NCI-H1436 (cell line): Measurements from ENCODE around the gene GRM8.
"Not testable (repeated sequence)": the region's sequence is repeated elsewhere in the genome, so short reads cannot be mapped to it uniquely, and the experiment has no call there.

ENCODE experiments used
- DNase-seq: peaks from one replicate; lab custom pipeline; 2025; lab: John Stamatoyannopoulos, UW

The GRM8 gene

DNA sequence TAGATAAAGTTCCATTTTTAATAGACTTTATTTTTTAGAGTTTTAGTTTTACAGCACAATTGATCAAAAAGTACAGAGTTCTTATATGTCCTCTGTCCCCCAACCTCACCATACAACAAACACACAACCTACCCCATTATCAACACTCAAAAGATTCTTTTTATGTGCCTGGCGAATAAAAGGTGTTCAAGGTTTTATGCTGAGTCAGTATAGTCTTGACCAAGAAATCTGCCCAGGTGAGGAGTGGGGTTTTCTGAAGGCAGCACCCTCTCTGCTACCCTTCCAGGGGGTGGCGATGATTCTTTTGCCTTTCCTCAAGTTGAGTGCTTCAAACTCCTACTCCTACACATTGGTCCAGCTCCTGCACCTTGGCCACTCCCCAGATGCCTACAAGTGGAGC lies 222.9 kb downstream of the GRM8 start:
- DNase-seq: no peak

DNA sequence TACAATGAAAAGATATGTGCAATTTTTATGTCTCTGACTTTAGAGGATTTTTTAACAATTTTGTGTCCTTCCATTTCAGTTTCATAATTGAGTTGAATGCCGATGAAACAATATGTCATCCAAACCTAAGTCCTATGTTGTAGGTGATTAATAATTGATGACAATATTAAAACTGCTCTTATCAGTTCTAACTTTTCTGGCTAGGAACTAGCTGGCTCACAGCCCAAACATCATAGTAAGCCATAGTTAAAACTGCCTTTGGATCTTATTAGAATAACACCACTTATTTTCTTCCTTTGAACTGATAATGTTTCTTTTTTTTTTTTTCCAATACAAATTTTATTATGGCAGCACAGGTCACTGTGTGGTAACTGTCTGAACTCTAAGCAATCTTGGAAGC lies 230.9 kb downstream of the GRM8 start:
- no peak for DNase-seq

DNA sequence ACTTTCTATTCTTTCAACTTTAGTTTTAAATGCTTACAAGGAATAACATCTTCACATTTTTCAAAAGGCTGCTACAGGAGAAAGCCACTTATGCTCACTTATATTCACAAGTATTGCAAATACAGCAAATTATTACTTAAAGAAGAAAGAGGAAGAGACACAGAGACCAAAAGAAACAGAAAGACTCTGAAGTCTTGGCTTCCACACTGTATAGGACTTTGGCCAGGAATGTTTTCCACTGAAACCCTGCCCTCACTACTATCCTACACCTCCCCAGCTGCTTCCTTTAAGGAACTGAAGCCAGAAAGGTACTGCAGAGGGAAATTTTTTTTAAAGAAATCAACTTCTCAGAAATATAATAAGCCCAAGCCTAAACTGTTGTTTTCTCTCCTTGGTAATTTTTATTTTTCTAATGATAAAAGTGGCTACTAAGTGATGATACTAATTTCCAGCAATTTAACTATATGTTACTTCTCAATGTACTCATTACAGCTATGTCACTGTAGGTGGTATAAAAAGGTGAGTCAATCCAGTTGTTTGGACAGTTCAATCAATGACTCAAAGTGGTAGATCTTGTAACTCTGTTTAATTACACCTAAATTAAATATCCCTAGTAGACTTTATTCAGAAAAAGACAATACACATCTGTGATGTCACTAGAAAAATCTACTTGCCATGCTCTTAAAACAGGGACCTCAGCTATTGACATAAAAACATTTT lies 231.6 kb downstream of the GRM8 start:
- no peak for DNase-seq

DNA sequence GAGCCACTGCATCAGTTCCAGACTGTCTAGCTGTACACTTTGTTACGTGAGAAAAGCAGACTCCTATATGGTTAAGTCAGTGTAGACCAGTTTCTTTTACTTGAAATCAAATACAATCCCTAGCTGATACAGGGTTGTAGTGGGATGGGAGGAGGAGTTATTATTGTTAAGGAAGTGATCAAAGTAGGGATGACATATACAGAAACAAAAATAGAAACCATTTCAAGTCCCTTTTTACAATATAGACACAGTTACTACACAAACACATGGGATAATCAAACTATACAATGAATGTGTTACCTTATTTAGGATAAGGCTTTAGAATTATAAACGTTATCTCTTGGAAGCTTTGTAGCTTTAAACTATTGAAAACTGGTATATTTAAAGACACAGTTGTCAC lies 233.9 kb downstream of the GRM8 start:
- DNase-seq: no peak

DNA sequence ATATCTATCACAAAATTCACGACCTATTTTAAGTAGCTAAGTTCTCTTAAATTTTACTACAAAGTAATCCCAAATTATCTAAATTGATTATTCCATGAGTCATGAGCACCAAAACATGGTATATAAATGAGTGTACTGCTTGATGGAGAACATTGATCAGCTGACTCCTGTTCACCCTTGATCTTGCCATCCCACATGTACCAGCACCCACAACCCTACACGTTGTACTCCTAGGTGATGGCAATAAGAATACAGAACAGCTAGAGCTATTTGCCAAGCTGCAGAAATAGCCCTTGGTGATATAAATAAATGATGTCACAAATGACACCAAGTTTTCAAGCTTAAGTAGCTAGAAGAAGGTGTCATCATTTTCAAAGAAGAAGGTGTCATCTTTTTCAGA lies 235.5 kb downstream of the GRM8 start:
- no peak for DNase-seq

DNA sequence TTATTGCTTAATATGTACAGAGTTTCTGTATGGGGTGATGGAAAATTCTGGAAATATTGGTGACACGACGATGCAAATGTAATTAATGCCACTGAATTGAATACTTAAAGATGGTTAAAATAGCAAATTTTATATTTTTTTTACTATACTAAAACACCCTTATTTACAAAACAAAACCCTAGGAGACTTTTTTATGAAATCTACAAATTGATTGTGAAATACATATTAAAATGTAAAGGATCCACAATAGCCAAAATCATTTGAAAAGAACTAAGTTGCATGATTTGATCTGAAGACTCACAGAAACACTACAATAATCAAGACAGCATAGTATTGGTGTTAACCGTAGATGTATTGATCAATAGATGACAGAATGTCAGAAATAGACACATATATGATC lies 252.0 kb downstream of the GRM8 start:
- DNase-seq: no peak

DNA sequence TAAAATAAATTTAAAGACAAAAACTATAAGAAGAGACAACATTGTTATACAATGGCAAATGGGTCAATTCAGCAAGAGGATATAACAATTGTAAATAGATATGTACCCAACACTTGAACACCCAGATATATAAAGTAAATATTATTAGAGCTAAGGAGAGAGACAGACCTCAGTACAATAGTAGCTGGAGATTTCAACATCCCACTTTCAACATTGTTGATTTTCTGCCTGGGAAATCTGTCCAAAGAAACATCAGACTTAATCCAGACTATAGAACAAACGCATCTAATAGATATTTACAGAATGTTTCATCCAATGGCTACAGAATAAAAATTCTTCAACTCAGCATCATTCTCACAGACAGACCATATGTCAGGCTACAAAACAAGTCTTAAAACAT lies 256.1 kb downstream of the GRM8 start:
- DNase-seq: no peak

DNA sequence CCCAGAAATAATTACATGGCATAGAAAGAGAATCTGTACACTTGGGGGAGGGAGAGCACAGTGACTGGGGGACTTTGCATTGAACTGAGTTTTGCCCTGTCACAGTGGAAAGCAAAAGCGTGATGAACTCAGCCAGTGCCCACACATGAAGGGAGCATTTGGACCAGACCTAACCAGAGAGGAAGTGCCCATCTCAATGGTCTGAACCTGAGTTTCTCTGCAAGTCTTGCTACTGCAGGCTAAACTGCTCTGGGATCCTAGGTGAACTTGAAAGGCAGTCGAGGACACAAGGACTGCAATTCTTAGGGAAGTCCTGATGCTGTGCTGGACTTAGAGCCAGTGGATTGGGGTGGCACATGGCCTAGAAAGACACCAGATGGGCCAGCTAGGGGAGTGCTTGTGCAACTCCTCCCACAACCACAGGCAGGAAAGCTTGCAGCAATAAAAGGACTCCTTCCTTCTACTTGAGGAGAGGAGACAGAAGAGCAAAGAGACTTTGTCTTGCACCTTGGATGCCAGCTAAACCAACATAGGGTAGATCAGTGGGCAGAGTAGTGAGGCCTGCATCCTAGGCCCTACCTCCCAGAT lies 259.0 kb downstream of the GRM8 start:
- no peak for DNase-seq

DNA sequence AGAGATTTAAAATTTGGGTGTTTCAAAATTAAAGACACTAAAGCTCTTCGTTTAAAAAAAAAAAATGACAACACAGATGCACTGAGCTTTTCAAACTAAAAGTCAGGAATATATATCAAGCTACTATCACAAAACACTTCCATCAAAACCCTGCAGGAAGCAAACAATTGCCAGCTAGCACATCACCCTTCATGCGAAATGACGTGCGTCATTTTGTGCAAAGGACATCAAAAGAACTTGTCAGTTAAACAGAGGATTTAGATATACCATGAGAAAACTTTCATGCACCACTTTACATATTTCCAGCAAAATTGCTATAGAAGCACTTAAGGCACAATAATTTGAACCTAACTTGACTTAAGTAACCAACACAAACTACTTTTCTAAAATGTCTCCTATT lies 264.7 kb downstream of the GRM8 start:
- DNase-seq: no peak

DNA sequence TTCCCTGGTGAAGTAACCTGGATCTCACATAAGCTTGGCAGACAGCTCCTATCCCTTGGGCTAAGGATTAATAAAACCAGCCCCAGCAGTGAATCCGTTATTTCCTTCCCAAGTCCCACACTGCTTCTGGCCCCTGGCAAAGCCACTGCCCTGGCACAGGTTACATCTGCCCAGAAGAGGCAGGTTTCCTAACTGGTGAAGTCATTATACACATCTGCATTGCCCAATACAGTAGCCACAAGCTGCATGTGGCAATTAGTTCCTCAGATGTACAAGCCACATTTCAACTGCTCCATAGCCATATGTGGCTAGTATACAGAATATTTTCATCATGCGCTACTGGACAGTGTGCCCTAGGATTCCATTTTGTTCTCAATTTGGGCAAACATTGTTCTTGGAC lies 273.0 kb downstream of the GRM8 start:
- no peak for DNase-seq

DNA sequence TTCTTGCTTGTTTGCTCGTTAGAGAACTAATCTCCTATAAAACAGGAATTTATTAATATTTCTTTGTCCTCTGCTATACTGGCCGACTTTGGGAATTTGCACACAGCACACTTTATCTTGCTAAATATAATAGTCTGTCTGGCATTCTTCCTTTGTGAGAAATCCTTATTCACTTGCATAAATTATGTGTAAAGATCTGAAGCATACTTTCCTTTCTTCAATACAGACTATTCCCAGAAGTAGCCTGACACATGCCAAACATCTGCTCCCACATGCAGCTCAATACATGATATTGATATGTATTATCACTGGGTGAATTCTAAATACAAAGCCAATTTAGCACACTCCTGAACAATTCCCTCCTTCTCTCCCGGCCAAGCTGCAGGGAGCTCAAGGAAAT lies 273.9 kb downstream of the GRM8 start:
- DNase-seq: no peak

DNA sequence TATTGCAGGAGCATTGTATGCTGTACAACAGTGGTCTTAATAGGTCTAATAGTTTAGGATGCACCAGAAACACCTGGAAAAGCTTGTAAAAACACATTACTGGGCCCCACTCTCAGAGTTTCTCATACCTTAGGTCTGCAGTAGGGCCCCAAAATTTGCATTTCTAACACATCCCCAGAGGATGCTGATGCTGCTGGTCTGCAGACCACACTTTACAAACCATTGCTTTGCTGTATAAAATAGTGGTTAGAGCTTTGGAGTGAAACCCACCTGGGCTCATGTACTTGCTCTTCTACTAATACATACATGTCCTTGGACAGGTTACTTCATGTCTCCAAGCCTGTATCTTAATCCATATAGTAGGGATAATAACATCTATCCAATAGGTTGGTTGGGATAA lies 279.7 kb downstream of the GRM8 start:
- no peak for DNase-seq

DNA sequence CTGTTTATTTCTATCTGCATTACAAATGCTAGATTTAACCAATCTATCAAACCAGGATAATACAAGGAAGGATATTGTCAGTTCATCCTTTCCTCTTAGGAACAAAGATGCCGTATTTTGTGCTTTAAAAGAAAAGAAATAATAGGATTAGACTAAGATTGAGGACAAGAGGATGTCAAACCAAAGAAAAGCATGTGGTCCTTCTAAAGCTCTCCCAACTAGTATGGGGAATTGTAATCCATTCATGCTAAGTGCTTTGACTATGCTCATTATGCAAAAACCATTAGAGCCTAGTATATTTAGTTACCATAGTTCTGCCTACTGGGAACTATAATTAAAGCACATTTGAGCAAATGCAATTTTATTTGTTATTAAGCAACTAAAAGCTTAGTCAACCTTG lies 280.2 kb downstream of the GRM8 start:
- no peak for DNase-seq

DNA sequence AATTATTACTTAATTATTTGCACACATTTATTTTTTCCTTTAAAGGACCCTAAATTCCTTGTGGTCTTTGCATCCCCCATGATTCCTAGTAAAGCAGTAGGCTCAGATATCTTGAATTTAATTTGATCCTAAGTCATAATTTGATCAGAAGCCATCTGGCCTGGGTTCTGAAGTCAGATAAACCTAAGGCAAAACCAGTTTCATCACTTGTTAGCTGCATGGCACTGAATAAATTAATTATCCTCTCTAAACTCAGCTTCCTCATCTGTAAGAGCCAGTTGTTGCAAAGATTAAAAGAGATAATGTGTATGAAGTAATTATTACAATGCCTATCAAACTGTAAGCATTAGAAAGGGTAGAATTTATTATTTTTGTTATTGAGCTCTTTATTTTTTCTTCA lies 293.1 kb downstream of the GRM8 start:
- no peak for DNase-seq

DNA sequence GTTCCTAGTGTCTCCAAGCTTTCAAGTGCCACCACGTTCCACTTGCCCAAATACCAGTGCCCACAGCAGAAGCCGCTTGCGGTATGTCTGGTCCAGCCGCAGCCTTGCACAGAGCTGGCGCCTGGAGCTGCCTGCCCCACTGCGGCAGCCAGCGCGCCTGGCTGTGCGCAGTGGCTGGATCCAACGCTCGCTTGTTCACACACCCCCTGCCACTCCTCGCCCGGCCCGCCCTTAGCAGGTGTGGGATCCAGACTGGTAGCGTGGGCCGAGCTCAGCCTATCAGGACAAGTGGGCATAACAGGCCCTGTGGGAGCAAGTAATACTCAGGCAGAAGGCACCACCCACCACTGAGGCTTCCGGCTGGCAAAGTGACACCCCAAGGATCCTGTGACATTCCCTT lies 294.4 kb downstream of the GRM8 start:
- DNase-seq: no peak

DNA sequence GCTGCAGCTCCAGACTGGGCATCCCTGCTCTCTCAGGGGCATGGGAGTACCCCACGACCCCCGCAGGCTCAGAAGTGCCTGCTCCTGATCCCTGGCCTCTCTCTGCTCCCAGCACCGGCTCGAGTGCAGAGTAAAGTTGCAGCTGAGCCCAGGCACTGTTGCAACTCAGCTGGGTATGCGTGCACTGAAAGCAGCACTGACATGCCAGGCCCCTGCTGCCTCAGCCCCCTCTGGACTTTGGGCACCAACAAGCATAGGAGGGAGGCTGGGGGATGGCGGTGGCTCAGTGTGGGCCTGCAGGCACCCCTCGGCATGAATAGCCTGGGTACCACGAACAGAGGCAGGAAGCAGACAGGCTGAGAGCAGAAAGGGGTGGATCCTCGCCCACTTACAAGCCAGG lies 295.3 kb downstream of the GRM8 start:
- no peak for DNase-seq

DNA sequence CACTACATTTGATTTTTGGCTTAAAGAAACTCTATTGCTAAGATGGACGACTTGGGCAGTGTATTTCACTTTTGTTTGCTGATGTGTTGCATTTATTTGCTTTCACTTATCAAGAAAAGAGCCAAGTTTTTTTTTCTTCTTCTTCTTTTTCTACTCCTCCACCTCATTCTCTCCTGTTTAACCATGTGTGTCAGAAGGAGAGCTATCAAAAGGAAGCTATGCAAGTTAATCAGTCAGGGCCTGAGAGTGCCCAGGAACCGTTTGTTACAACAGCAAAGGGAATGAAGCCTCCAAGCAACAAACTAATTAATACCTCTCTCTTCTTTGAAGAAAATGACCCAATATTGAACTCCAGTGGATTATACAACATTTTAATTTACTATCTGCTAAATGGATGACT lies 299.3 kb downstream of the GRM8 start:
- DNase-seq: no peak

DNA sequence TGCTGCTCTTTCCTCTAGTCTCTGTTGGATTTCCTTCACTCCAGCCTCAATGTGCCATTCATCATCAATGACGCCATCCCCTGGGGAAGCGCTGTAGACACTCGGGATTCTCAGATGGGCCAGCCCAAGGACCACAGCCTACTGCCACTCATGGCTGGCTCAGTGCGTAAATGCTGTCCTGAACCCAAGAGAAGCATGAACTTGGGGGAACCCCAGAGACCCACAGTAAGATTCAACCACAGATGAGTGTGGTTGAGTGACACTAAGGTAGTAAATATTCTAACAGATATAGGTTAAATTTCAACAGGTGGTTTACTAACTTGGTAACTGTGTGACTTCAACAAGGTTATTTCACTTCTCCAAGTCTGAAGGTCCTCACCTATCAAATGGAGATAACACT lies 304.1 kb downstream of the GRM8 start:
- no peak for DNase-seq

DNA sequence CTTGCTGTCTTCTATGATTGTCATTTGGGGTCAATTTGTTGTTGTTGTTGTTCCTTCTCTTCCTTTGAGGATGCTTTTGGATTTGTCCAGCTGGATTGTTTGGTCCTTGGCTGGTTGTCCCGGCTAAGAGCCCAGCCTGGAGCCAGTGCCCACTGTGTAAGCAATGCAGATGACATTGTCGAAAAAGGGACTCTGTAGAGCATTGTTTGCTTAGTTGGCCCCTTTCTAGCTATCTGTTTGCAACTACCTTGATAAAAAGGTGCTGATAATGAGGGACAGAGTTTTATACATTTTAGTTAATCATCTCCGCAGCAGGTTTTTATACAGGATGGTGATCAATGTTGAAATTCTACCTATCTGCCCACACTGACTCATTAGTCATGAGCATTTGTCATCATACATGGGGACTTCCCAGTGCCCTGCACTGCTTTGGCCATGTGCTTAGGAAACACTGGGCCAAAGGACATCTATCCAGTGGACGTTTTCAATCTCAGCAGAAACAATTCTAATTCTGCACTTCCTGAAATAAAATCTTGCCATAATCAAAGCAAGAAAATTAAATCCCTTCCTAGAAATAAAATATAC lies 311.9 kb downstream of the GRM8 start:
- DNase-seq: no peak

DNA sequence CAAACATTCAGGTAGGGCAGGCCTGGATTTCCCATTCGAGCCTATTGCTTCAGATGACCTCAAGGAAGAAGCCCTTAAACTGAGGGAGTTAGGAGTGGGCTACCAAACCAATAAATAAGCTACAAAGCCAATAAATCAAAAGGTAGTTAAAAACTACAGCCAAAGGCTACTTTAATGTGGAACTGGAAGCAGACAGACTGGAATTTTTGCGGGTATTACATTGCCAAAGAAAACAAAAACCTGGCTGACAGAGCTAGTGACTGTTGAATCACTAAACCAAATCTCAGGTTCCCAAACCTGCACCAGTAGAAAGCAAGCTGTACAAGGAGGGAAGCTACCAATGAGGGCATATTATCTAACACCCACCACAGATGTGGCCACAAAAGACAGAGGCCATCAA lies 315.6 kb downstream of the GRM8 start:
- DNase-seq: no peak

DNA sequence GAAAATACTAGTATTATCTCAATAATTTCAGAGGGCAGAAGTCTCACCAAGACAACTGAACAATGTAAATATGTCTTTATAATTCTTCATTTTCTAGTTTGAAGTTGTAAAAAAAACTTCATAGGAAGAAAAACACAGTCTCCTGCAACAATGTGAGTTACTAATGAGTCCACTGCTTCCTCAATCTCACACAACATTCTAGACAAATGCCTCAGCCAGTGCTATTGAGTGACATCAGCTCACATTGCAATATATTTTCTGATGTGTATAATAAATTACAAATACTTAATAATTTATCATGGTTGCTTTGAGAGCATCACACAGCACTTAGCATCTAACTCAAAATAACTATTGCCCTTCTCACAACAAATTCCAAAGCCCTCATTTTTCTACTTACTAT lies 321.2 kb downstream of the GRM8 start:
- no peak for DNase-seq

DNA sequence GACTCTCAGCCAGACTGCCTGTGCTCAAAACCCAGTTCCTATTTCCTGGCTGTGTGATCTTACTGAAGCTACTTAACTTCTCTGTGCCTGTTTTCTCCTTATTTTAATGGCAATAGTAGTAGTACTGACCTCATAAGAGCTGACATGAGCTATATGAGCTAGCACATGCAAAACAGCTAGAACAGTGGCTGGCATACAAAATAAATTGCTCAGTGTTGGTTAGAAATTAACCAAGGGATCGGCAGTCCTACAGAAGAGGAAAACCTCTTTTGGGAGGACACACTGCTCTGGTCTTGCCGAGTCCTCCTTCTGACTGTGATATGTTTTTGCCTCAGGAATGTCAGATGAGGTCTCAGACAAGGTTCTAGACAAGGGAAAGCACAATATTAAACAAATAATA lies 322.6 kb downstream of the GRM8 start:
- DNase-seq: no peak

DNA sequence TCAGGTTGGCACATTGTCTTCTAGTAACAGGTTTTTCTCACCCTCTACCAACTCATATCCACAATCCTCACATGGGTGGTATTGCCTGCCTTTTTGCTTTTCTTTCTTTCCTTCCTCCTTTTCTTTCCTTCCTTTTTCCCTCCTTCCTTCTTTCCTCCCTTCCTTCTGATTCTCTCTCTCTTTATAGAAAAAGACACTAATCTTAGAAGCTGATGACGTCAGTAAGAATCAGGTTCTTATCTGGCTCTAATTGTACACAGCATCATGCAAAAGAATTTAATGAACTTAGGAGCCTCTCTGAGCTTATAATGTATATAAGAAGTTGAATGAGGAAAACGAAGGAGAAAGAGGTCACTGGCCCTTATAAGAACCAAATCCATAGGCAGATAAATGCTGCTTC lies 328.3 kb downstream of the GRM8 start:
- no peak for DNase-seq

DNA sequence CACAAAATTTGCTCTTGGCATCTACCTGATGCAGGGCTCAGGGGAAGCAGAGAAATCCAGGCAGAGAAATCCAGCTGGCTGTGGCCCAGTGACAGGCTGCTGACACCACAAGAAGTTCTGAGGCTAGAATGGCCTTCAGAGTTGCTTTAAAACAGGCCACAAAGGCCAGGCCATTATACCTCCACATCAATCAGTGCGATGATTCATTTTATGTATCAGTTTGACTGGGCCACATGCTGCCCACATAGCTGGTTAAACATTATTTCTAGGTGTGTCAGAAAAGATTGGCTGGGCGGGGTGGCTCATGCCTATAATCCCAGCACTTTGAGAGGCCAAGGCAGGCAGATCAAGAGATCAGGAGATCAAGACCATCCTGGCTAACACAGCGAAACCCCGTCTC lies 341.1 kb downstream of the GRM8 start:
- not testable (repeated sequence) for DNase-seq
